Spinal cord (tissue), 10 donors: ENCODE data around the gene LRTM2. TPM values are rescaled to one million over a fixed set of nuclear protein-coding genes. Genes with fewer than 3 reads are reported as not detected.
A peak's percentile ranks its signal among the peaks of the same experiment; 100 is the strongest.

Experiments
- DNase-seq, 6 donors: peaks; one replicate each; pipeline versions ENCODE4 v3.0.0 to v3.0.0-alpha.2; 2013 to 2015; ENCODE audit warnings: low spot score in 6 of 6, low read depth in 4 of 6
- H3K27ac ChIP-seq: one replicate; pipeline ENCODE4 v1.5.1; 2013; ENCODE audit warnings: low read depth, low read length, control low read depth
- H3K27me3 ChIP-seq: one replicate; pipeline ENCODE4 v1.6.1; 2013; ENCODE audit warnings: low read length; ENCODE audit not compliant: control insufficient read depth, insufficient read depth
- H3K36me3 ChIP-seq: one replicate; pipeline ENCODE4 v1.6.1; 2013; ENCODE audit warnings: low read length; ENCODE audit not compliant: control insufficient read depth, insufficient read depth
- H3K4me1 ChIP-seq: one replicate; pipeline ENCODE4 v1.6.1; 2013; ENCODE audit warnings: low read length; ENCODE audit not compliant: control insufficient read depth, insufficient read depth
- H3K4me3 ChIP-seq: one replicate; pipeline ENCODE4 v1.5.1; 2013; ENCODE audit warnings: low read depth, low read length, control low read depth
- H3K9me3 ChIP-seq: one replicate; pipeline ENCODE4 v1.6.1; 2013; ENCODE audit warnings: low read length; ENCODE audit not compliant: control insufficient read depth, insufficient read depth
- WGBS: methylation state at CpG from one replicate; pipeline ENCODE4 v1.1.5; 2013; ENCODE audit warnings: missing lambda C conversion rate; ENCODE audit not compliant: insufficient coverage; 5-methylcytosine and 5-hydroxymethylcytosine counted together
- polyA plus RNA-seq, 2 donors: library from polyadenylated mRNA; unstranded; fragments of 120-200 nt; gene quantifications; one replicate each; pipeline ENCODE4 v1.2.1, GENCODE V29; 2013; ENCODE audit not compliant: insufficient read length in 2 of 2
- total RNA-seq, 2 donors: library from RNA; depleted of rRNA in 1 of 2; stranded (reverse); fragments of 120-200 nt in 1 of 2; fragments of >200 nt in 1 of 2; gene quantifications; one replicate each; pipeline versions ENCODE4 v1.2.3 to v1.2.4, GENCODE V29; 2013 to 2014
- donor health status: healthy.

The LRTM2 gene
- total and polyA plus RNA-seq, 4 donors, result 1.4 to 9.6 (median 5.3) TPM

DNA sequence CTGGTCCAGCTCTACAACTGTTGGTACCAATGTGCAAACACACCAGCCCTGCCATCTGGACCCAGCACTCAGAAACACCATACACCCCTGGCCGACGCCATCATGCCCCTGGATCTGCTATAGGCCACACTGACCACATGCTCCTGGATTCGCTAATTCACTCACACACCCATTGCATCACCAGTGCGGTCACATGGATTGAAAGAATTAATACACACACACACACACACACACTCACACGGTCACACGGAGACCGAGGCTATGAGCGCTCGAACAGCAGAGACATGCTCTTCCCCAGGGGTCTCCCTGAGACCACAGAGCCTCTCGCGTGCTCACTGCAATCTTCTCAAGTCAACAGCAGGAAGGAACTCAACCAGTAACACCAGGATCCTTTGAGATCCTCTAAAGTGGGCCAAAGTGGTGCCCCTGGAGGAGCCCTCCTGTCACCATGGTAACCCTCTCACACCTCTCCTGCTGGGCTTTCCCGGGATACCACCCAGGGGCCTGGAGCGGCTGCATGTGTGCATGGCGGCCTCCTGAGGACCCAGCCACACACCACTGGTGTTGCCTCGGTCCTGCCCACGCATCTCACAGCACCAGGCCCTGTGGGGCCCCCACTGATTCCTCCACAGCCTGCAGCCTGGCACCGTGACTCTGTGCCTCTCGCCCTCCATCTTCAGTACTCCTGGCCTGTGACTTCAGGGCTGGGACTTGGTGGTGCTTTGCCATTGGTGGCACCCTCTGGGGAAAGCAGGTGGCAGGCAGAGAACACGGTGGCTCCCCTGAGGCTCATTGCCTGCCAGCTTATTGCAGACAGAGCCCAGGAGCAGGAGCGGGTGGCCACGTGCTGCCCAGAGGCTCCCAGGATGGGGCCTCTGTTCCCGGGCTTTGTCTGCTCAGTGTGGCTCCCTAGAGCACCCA lies 15.1 kb downstream of the LRTM2 start:
- no peak overlapping the region for H3K4me3 ChIP-seq
- 65% methylated on average over 22 of the region's 22 CpGs for WGBS
- H3K27me3 ChIP-seq, result peaks cover 10% of the 10 kb centered on the region
- no peaks in the 10 kb centered on the region for H3K9me3 ChIP-seq
- H3K27ac ChIP-seq, result no peak overlapping the region
- peaks cover 27% of the 10 kb centered on the region for H3K36me3 ChIP-seq
- H3K4me1 ChIP-seq, result peaks cover 70% of the 10 kb centered on the region
- DNase-seq, result peak in 1 of 6 donors; percentile 34

DNA sequence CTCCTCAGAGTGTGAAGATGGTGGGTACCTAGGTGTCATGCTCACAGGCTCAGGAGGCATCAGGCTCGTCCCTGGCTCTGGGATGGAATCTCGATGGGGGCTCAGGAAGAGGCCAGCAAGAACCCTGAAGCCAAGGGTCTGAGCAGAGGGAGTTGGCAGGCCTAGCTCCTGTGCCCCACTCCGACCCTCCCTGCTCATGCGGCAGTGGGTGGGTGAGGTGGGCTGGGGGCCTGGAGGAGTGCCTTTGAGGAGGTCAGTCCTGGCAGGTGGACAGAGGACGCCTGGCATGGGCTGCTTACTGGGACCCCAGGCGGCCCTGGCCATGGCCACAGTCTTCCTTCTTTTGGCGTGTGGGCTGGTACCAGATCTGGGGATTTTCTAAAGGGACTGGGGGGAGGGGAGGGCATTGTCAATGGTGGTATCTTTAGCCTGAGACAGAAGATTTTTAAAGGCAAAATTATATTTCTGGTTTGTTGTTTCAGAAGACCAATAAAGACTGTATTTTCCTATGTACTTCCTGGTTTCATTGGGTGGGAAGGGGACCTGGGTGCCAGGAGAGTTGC lies 16.0 kb downstream of the LRTM2 start:
- peaks cover 21% of the 10 kb centered on the region for H3K36me3 ChIP-seq
- no peak overlapping the region for H3K27ac ChIP-seq
- H3K27me3 ChIP-seq, result peaks cover 3% of the 10 kb centered on the region
- DNase-seq, result no peak
- H3K9me3 ChIP-seq, result no peaks in the 10 kb centered on the region
- peaks cover 65% of the 10 kb centered on the region for H3K4me1 ChIP-seq
- 78% methylated on average over 6 of the region's 7 CpGs for WGBS
- H3K4me3 ChIP-seq, result no peak overlapping the region

DNA sequence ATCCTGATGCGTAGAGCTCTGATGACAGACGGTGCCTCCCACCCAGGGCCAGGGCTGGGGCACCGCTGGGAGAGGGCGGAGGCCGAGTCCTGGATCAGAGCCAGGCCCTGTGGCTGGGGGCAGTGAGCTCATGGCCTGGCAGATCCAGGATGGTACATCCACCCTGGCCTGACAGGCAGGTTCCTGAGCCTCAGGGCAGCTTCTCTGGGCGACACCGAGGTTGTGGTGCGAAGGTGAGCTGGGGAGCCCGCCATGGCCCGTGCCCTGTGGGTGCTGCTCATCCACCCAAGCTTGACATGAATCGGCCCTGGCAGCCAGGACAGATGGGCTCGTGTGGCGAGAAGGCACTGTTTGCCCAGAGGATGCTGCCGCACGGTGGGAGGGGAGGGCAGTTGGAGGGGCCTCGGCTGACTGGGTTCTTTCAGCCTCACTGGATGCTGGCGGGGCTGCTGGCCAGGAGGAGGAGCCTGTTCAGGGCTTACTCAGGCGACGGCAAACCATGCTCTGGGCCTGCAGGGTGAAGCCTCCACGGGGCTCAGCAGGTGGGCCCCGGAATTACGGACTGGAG lies 16.6 kb downstream of the LRTM2 start:
- no peaks in the 10 kb centered on the region for H3K9me3 ChIP-seq
- no peak overlapping the region for H3K27ac ChIP-seq
- H3K4me1 ChIP-seq, result peaks cover 63% of the 10 kb centered on the region
- H3K27me3 ChIP-seq, result peaks cover 1% of the 10 kb centered on the region
- DNase-seq, result peak in 2 of 6 donors; percentile 69 to 78
- H3K36me3 ChIP-seq, result peaks cover 19% of the 10 kb centered on the region
- no peak overlapping the region for H3K4me3 ChIP-seq
- WGBS, result 38% methylated on average over 18 of the region's 22 CpGs

DNA sequence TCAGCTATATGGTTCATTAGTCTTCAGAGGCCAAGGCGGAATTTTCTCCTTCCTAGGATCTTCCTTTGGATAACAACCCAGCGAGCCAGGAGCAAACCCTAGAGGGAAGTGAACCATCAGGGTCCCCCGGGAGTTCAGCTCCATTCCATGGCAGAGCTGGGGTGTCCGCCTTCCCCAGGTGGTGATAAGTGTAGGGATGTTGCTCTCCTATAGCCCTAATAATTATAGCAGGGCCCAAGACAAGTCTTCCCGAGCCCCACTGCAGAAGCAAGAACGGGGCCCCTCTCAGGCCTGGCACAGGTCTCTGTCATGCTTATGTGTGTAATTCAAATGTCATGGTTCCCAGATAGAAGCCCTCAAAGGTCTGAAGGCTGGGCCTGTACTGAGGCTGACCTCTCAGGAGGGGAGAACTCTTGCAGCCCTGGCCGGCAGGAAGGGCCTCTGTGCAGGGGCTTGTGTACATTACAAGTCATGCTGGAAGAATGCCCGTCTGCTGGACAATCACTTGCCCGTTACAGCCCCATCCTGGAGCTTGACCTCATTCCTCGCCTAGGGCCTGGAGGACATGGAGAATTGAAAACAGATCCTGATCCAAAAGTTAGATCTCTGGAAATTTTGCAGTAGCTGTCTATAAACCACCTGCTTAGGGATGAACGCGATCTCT lies 17.3 kb downstream of the LRTM2 start:
- no peaks in the 10 kb centered on the region for H3K9me3 ChIP-seq
- peaks cover 62% of the 10 kb centered on the region for H3K4me1 ChIP-seq
- 45% methylated on average over 9 of the region's 12 CpGs for WGBS
- H3K27me3 ChIP-seq, result no peaks in the 10 kb centered on the region
- peaks cover 19% of the 10 kb centered on the region for H3K36me3 ChIP-seq
- no peak overlapping the region for H3K4me3 ChIP-seq
- DNase-seq, result no peak
- H3K27ac ChIP-seq, result peak overlapping the region; percentile 52

DNA sequence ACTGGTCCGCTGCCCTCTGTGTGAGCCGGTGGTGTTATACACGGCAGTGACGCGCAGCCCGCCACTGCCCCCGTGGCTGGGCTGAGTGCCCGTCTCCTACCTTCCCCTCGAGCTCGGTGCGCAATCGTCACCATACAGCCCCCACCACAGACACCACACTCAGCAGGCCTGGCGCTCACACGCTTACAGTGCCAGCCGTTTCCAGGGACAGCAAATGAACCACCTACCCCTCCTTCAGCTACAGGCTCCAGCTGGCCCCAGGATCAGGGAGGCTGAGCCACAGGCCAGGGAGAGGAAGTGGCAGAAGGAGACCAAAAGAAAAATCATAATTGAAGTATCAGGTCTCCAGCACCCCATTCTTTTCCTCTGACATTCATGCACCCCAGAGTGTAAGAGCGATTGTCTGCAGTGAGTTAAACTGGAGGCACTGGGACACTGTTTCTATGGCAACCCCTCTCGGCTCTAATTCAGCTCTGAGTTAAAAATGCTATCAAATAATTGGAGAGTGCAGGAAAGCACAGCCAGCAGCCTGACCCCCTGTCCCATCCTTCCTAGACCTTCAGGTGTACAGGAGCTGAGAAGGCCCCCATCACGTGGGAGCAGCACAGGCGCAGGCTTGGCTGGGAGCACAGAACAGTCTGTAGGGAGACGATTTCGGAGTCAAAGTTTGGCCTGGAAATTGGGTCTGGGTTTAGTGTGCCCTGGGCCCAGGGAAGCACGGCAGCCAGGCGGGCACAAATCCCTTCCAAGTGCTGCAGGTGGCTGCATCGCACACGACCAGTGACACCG lies 18.0 kb downstream of the LRTM2 start:
- H3K4me3 ChIP-seq, result no peak overlapping the region
- H3K27ac ChIP-seq, result peak overlapping the region; percentile 52
- H3K9me3 ChIP-seq, result no peaks in the 10 kb centered on the region
- H3K27me3 ChIP-seq, result no peaks in the 10 kb centered on the region
- peaks cover 19% of the 10 kb centered on the region for H3K36me3 ChIP-seq
- WGBS, result 29% methylated on average over 22 of the region's 26 CpGs
- peaks cover 57% of the 10 kb centered on the region for H3K4me1 ChIP-seq
- DNase-seq, result peak in 3 of 6 donors; percentile 50 to 92 (median 85)

DNA sequence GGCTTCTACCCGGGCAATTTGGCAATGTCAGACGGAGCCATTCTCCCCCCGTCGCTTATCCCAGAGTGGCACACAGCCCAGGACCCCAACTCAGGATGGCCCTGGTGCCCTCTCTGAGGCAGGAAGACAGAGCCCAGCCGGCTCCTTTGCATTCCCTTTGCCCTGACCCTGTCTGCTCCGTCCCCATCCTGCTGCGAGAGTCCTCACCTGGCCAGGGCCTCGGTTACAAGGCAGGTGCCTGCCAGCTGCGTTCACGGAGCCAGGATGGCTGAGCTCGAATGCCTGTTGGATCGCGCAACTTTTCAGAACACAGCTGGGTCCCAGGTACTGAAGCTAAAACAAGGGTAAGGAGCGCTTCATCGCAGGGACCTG lies 18.6 kb downstream of the LRTM2 start:
- WGBS, result 72% methylated on average over 15 of the region's 15 CpGs
- H3K27me3 ChIP-seq, result no peaks in the 10 kb centered on the region
- H3K27ac ChIP-seq, result no peak overlapping the region
- peaks cover 54% of the 10 kb centered on the region for H3K4me1 ChIP-seq
- no peak overlapping the region for H3K4me3 ChIP-seq
- peak in 1 of 6 donors; percentile 32 for DNase-seq
- H3K9me3 ChIP-seq, result no peaks in the 10 kb centered on the region
- peaks cover 19% of the 10 kb centered on the region for H3K36me3 ChIP-seq

DNA sequence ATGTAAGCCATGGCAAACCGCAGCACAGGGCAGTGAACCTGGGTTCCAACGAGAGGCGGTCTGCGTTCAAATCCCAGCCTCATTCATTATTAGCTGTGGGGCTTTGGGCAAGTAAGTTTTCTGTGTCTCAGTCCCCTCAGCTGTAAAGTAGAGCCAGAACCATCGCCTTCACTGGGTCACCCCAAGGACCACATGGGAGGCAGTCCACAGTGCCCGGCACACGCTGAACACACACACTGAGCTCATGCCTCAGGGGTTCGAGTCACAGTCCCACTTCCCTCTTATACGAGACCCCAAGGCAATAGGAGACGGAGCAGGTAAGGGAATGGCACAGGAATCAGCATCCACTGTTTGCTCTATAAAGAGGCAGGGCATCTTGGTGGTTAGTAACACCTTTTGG lies 19.1 kb downstream of the LRTM2 start:
- no peaks in the 10 kb centered on the region for H3K27me3 ChIP-seq
- no peak overlapping the region for H3K4me3 ChIP-seq
- peaks cover 15% of the 10 kb centered on the region for H3K36me3 ChIP-seq
- WGBS, result 89% methylated on average over 5 of the region's 10 CpGs
- no peaks in the 10 kb centered on the region for H3K9me3 ChIP-seq
- H3K27ac ChIP-seq, result no peak overlapping the region
- H3K4me1 ChIP-seq, result peaks cover 59% of the 10 kb centered on the region
- DNase-seq, result no peak

DNA sequence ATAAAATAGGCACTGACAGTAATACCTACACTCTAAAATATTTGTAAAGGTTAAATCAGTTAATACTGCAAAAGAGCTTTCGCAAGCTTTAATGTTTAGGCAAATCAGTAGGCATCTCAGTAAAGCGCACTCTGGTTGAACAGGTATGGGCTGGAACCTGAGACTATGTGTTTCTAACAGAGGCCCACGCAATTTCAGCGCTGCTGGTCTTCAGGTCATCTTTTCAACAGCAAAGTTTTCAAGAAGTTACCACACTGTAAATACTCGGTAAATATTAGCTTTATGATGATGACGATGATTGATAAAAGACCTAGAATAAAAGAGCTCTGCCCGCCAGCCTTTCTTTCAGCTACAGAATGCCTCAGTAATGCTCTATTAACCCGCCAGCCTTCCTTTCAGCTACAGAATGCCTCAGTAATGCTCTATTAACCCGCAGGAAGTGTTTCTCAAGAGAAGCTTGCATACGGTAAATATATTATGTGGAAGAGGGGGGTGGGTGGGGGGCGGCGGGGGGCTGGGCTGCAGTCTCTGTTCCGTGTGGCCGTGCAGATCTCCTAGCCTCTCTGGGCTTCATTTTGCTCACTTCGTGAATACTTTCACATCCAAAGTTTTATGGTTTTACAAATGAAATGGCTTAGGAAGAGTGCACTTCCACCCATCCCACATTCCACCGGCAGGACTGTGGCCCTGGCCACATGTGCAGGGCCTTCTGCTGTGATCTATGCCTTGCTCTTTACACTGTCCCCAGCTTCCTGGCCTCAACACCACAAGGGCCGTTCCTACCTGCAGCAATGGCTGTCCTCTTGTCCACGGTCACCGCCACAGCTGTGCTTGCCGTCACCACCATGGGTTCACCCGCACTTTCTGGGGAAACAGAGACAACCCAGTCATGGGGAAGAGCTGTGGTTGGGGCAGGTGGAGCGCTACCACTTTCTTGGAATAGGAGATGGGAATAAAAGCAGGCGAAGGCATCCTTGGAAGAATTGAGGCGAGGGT lies 19.9 kb downstream of the LRTM2 start:
- no peak overlapping the region for H3K4me3 ChIP-seq
- H3K4me1 ChIP-seq, result peaks cover 62% of the 10 kb centered on the region
- 84% methylated on average over 10 of the region's 24 CpGs for WGBS
- H3K36me3 ChIP-seq, result peaks cover 8% of the 10 kb centered on the region
- H3K27me3 ChIP-seq, result no peaks in the 10 kb centered on the region
- H3K27ac ChIP-seq, result no peak overlapping the region
- H3K9me3 ChIP-seq, result no peaks in the 10 kb centered on the region
- DNase-seq, result peak in 1 of 6 donors; percentile 81
